K562 (cell line): ENCODE measurements around the gene MAP1LC3B2. TPM values are rescaled to one million over a fixed set of nuclear protein-coding genes. Genes with fewer than 3 reads are reported as not detected.

Source experiments
- BCL6 ChIP-seq: fragments of 250-450 bp; sonication (Bioruptor Pico); IDR thresholded peaks from 2 replicates; pipeline ENCODE4 v1.4.0; 2020
- CBX5 ChIP-seq: IDR thresholded peaks from 2 replicates; pipeline ENCODE4 v1.6.1; 2014; ENCODE audit warnings: low read depth, borderline replicate concordance
- CCNT2 ChIP-seq: IDR thresholded peaks from 2 replicates; pipeline ENCODE4 v1.6.1; 2011; ENCODE audit warnings: borderline replicate concordance, low read depth, mild to moderate bottlenecking, moderate library complexity, mixed read lengths, low read length; ENCODE audit not compliant: insufficient read length; ENCODE audit errors: extremely low read depth
- CXXC5 ChIP-seq: fragments of 250-450 bp; sonication (Bioruptor Pico); IDR thresholded peaks from 2 replicates; pipeline ENCODE4 v1.8.0; 2022; ENCODE audit warnings: inconsistent platforms, mild to moderate bottlenecking, moderate library complexity
- ESRRA ChIP-seq: fragments of 450-650 bp; IDR thresholded peaks from 2 replicates; pipeline ENCODE4 v1.6.1; 2014; ENCODE audit warnings: low read depth, mild to moderate bottlenecking, moderate library complexity, borderline replicate concordance
- FOXM1 ChIP-seq, 2 experiments: fragments of 450-650 bp in 1 of 2; sonication (generic) in 1 of 2; formaldehyde crosslinking in 1 of 2; IDR thresholded peaks; 2 replicates each; pipeline versions ENCODE4 v1.6.1 to v1.9.0; 2017 to 2022; ENCODE audit warnings: low read depth in 2 of 2, mild to moderate bottlenecking in 2 of 2, missing genetic modification reagents in 1 of 2, moderate library complexity in 1 of 2
- MYBL2 ChIP-seq, 2 experiments: fragments of 450-650 bp in 1 of 2; sonication (generic) in 1 of 2; formaldehyde crosslinking in 1 of 2; IDR thresholded peaks; 2 replicates each; pipeline versions ENCODE4 v1.6.1 to v1.8.1; 2017 to 2022; ENCODE audit warnings: borderline replicate concordance in 1 of 2, inconsistent platforms in 1 of 2, low read depth in 1 of 2, mild to moderate bottlenecking in 1 of 2, missing genetic modification reagents in 1 of 2, moderate library complexity in 1 of 2
- NCOA1 ChIP-seq: fragments of 450-650 bp; IDR thresholded peaks from 2 replicates; pipeline ENCODE4 v1.6.1; 2016; ENCODE audit warnings: low read depth
- TBL1XR1 ChIP-seq, 2 experiments: IDR thresholded peaks; 2 replicates each; pipeline ENCODE4 v1.6.1; 2012; ENCODE audit warnings: improper control_type of control experiment in 2 of 2, low read length in 2 of 2, mild to moderate bottlenecking in 1 of 2
- ZFX ChIP-seq: sonication (generic); formaldehyde crosslinking; IDR thresholded peaks from 2 replicates; pipeline ENCODE4 v1.8.0; 2022; ENCODE audit warnings: mild to moderate bottlenecking, missing genetic modification reagents, moderate library complexity
- polyA plus RNA-seq, 8 experiments: library from polyadenylated mRNA; depleted of rRNA in 4 of 8; stranded (reverse) in 5 of 8; unstranded in 3 of 8; fragments of >200 nt; fragmentation: Nextera tagmentation in 2 of 8; fragmentation: Illumina TruSeq in 1 of 8; extraction: Ambion mirVana in 2 of 8; extraction: Trizol in 1 of 8; gene quantifications; 2 replicates each; pipeline versions ENCODE4 v1.2.1 to v1.2.3, GENCODE V29; 2011 to 2014; ENCODE audit warnings: inconsistent platforms in 1 of 8, missing spikeins in 1 of 8
- total RNA-seq, 7 experiments: library from RNA; depleted of rRNA in 6 of 7; stranded (reverse); fragments of >200 nt in 6 of 7; fragmentation: Illumina TruSeq in 2 of 7; extraction: Trizol in 2 of 7; gene quantifications; 2 replicates each; pipeline versions ENCODE4 v1.2.1 to v1.2.3, GENCODE V29; 2011 to 2021; ENCODE audit warnings: low replicate concordance in 1 of 7
- TF ChIP-seq, protein P1 (sequence below): fragments of 450-650 bp; IDR thresholded peaks from 2 replicates; pipeline ENCODE4 v1.6.1; 2016; ENCODE audit warnings: mild to moderate bottlenecking
- TF ChIP-seq, protein P2 (sequence below): fragments of 450-650 bp; IDR thresholded peaks from 2 replicates; pipeline ENCODE4 v1.7.1; 2018; ENCODE audit warnings: mild to moderate bottlenecking, low read depth; ENCODE audit not compliant: partially characterized antibody
- TF ChIP-seq, protein P3 (sequence below): fragments of 450-650 bp; formaldehyde crosslinking; IDR thresholded peaks from 2 replicates; pipeline ENCODE4 v1.4.0; 2020; ENCODE audit warnings: mild to moderate bottlenecking, moderate library complexity
- TF ChIP-seq, protein P4 (sequence below): sonication (generic); formaldehyde crosslinking; IDR thresholded peaks from 2 replicates; pipeline ENCODE4 v1.8.0; 2022; ENCODE audit warnings: mild to moderate bottlenecking, missing genetic modification reagents
- TF ChIP-seq, protein P5 (sequence below): fragments of 450-650 bp; IDR thresholded peaks from 2 replicates; pipeline ENCODE4 v1.6.1; 2016; ENCODE audit warnings: missing biosample characterization, missing genetic modification characterization

Gene MAP1LC3B2
- total and polyA plus RNA-seq, 9 of the 15 experiments (the other 6 are each of a cell fraction or from before 2014, with no cell fraction given), result 0.53 to 2.8 (median 0.76) TPM; not detected in 2

DNA sequence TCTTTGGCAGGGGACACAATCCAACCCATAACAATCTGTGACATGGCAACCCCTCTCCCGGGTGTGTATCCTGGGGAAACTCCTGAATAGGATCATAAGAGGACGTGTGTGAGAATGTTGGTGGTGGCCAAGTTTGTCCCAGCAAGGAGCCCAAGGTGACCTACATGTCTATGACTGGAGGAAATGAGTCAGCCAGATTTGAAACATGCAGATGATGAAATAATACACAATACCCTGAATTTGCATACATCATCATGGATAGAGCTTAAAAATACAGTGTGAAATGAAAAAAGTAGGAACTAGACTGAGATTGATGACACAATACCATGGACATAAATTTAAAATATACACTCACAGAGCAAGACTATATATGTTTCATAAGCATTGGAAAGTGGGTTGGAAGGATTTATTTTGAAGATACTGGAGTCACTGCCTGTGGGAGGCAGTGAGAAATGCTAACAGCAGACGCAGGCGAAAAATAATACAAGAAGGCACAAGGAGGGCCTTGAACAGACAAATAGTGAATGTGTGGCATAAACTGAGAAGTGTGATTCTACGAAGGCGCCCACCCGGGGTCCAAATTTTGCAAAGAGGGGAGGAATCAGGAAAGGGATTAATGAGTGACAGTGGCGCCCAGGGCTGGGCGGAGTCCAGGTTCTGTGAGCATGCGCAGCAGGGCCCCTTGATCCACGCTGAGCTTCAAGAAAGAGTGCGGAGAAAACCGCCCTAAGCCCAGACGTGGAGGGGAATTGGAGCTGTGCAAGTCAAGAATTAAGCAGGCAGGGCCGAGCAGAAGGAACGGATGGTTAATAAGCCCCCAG is 7.0 kb upstream of the MAP1LC3B2 start (continued):
- TF ChIP-seq FOXM1 (IDR thresholded peaks at IDR 0.05; ENCODE audit: low read depth), result peak; percentile 83
- TF ChIP-seq FOXM1 (CRISPR knock-in tag; IDR thresholded peaks at IDR 0.05; ENCODE audit: low read depth), result no peak
- no peak for TF ChIP-seq ZFX (CRISPR knock-in tag)
- TF ChIP-seq, protein P1, sequence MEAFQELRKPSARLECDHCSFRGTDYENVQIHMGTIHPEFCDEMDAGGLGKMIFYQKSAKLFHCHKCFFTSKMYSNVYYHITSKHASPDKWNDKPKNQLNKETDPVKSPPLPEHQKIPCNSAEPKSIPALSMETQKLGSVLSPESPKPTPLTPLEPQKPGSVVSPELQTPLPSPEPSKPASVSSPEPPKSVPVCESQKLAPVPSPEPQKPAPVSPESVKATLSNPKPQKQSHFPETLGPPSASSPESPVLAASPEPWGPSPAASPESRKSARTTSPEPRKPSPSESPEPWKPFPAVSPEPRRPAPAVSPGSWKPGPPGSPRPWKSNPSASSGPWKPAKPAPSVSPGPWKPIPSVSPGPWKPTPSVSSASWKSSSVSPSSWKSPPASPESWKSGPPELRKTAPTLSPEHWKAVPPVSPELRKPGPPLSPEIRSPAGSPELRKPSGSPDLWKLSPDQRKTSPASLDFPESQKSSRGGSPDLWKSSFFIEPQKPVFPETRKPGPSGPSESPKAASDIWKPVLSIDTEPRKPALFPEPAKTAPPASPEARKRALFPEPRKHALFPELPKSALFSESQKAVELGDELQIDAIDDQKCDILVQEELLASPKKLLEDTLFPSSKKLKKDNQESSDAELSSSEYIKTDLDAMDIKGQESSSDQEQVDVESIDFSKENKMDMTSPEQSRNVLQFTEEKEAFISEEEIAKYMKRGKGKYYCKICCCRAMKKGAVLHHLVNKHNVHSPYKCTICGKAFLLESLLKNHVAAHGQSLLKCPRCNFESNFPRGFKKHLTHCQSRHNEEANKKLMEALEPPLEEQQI, result no peak
- TF ChIP-seq CCNT2, result no peak
- peak; percentile 66; the same call in 1 of the 2 replicates for TF ChIP-seq NCOA1
- TF ChIP-seq MYBL2 (IDR thresholded peaks at IDR 0.05; ENCODE audit: low read depth), result 0 out of 2 replicates have a peak, but pooled peaks have one; percentile 42
- TF ChIP-seq MYBL2 (CRISPR knock-in tag; IDR thresholded peaks at IDR 0.05; ENCODE audit: borderline replicate concordance), result no peak
- TF ChIP-seq, protein P2, sequence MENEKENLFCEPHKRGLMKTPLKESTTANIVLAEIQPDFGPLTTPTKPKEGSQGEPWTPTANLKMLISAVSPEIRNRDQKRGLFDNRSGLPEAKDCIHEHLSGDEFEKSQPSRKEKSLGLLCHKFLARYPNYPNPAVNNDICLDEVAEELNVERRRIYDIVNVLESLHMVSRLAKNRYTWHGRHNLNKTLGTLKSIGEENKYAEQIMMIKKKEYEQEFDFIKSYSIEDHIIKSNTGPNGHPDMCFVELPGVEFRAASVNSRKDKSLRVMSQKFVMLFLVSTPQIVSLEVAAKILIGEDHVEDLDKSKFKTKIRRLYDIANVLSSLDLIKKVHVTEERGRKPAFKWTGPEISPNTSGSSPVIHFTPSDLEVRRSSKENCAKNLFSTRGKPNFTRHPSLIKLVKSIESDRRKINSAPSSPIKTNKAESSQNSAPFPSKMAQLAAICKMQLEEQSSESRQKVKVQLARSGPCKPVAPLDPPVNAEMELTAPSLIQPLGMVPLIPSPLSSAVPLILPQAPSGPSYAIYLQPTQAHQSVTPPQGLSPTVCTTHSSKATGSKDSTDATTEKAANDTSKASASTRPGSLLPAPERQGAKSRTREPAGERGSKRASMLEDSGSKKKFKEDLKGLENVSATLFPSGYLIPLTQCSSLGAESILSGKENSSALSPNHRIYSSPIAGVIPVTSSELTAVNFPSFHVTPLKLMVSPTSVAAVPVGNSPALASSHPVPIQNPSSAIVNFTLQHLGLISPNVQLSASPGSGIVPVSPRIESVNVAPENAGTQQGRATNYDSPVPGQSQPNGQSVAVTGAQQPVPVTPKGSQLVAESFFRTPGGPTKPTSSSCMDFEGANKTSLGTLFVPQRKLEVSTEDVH, result no peak
- no peak for TF ChIP-seq CBX5
- TF ChIP-seq, protein P3, sequence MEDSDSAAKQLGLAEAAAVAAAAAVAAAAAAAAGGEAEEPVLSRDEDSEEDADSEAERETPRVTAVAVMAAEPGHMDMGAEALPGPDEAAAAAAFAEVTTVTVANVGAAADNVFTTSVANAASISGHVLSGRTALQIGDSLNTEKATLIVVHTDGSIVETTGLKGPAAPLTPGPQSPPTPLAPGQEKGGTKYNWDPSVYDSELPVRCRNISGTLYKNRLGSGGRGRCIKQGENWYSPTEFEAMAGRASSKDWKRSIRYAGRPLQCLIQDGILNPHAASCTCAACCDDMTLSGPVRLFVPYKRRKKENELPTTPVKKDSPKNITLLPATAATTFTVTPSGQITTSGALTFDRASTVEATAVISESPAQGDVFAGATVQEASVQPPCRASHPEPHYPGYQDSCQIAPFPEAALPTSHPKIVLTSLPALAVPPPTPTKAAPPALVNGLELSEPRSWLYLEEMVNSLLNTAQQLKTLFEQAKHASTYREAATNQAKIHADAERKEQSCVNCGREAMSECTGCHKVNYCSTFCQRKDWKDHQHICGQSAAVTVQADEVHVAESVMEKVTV (CRISPR knock-in tag), result no peak
- no peak for TF ChIP-seq BCL6
- peak; percentile 34; the same call in 1 of the 2 replicates for TF ChIP-seq CXXC5 (CRISPR knock-in tag)
- TF ChIP-seq, protein P4, sequence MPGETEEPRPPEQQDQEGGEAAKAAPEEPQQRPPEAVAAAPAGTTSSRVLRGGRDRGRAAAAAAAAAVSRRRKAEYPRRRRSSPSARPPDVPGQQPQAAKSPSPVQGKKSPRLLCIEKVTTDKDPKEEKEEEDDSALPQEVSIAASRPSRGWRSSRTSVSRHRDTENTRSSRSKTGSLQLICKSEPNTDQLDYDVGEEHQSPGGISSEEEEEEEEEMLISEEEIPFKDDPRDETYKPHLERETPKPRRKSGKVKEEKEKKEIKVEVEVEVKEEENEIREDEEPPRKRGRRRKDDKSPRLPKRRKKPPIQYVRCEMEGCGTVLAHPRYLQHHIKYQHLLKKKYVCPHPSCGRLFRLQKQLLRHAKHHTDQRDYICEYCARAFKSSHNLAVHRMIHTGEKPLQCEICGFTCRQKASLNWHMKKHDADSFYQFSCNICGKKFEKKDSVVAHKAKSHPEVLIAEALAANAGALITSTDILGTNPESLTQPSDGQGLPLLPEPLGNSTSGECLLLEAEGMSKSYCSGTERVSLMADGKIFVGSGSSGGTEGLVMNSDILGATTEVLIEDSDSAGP, result no peak
- TF ChIP-seq TBL1XR1 (IDR thresholded peaks at IDR 0.05; ENCODE audit: low read length in 2 of 2), result peak in 1 of 2 experiments; percentile 69; a peak in 1 of 4 replicates
- TF ChIP-seq, protein P5, sequence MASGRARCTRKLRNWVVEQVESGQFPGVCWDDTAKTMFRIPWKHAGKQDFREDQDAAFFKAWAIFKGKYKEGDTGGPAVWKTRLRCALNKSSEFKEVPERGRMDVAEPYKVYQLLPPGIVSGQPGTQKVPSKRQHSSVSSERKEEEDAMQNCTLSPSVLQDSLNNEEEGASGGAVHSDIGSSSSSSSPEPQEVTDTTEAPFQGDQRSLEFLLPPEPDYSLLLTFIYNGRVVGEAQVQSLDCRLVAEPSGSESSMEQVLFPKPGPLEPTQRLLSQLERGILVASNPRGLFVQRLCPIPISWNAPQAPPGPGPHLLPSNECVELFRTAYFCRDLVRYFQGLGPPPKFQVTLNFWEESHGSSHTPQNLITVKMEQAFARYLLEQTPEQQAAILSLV, result peak; percentile 84
- peak; percentile 99 for TF ChIP-seq ESRRA
